Endodermal cell (in vitro differentiated cells): ENCODE results near the gene SLC12A4. TPM values are rescaled to one million over a fixed set of nuclear protein-coding genes. Genes with fewer than 3 reads are reported as not detected.

Experiments
- DNase-seq: peaks from one replicate; pipeline ENCODE4 v3.0.0-alpha.2; 2017
- H3K27ac ChIP-seq: 2 replicates; pipeline ENCODE4 v1.5.1; 2013; ENCODE audit warnings: mild to moderate bottlenecking, low read depth, low read length, moderate library complexity
- H3K27me3 ChIP-seq: 2 replicates; pipeline ENCODE4 v1.6.1; 2013; ENCODE audit warnings: mild to moderate bottlenecking, low read length, moderate library complexity; ENCODE audit not compliant: insufficient read depth, control insufficient read depth, poor library complexity, severe bottlenecking
- H3K36me3 ChIP-seq: 2 replicates; pipeline ENCODE4 v1.7.0; 2013; ENCODE audit warnings: mild to moderate bottlenecking, low read length, moderate library complexity; ENCODE audit not compliant: control insufficient read depth, insufficient read depth
- H3K4me1 ChIP-seq: one replicate; pipeline ENCODE4 v1.7.0; 2013; ENCODE audit warnings: low read length; ENCODE audit not compliant: control insufficient read depth, insufficient read depth
- H3K4me3 ChIP-seq: 2 replicates; pipeline ENCODE4 v1.5.1; 2013; ENCODE audit warnings: mild to moderate bottlenecking, low read length, moderate library complexity
- H3K9ac ChIP-seq: 2 replicates; pipeline ENCODE4 v1.6.1; 2013; ENCODE audit warnings: mild to moderate bottlenecking, low read length, moderate library complexity; ENCODE audit not compliant: poor library complexity, severe bottlenecking; ENCODE audit errors: extremely low read depth
- H3K9me3 ChIP-seq: 2 replicates; pipeline ENCODE4 v1.6.1; 2013; ENCODE audit warnings: mild to moderate bottlenecking, low read length, moderate library complexity; ENCODE audit not compliant: control insufficient read depth
- H3K27ac Mint-ChIP-seq: 2 replicates; pipeline ENCODE4 v1.8.0; 2020; ENCODE audit warnings: mixed read lengths
- H3K27me3 Mint-ChIP-seq: 2 replicates; pipeline ENCODE4 v1.8.0; 2021; ENCODE audit warnings: mild to moderate bottlenecking, mixed read lengths; ENCODE audit not compliant: insufficient read depth
- H3K36me3 Mint-ChIP-seq: 2 replicates; pipeline ENCODE4 v1.8.0; 2020; ENCODE audit warnings: low read depth, mixed read lengths
- H3K4me1 Mint-ChIP-seq: 2 replicates; pipeline ENCODE4 v1.8.0; 2020; ENCODE audit warnings: mixed read lengths
- H3K4me3 Mint-ChIP-seq: 2 replicates; pipeline ENCODE4 v1.8.0; 2020; ENCODE audit warnings: mild to moderate bottlenecking, moderate library complexity, mixed read lengths
- H3K9me3 Mint-ChIP-seq: 2 replicates; pipeline ENCODE4 v1.8.0; 2020; ENCODE audit warnings: mild to moderate bottlenecking, mixed read lengths
- WGBS, 2 experiments: methylation state at CpG; one replicate each; pipeline versions ENCODE4 v1.1.5 to v1.1.7; 2013; ENCODE audit warnings: missing lambda C conversion rate in 2 of 2, mixed read lengths in 1 of 2; ENCODE audit not compliant: insufficient coverage in 1 of 2, insufficient read length in 1 of 2; 5-methylcytosine and 5-hydroxymethylcytosine counted together
- total RNA-seq, 2 donors: library from RNA; stranded (reverse); fragmentation: NEBNext Ultra II Directional in 1 of 2; extraction: Animal tissue kit (Norgen Biotek cat#: 25700) in 1 of 2; gene quantifications; 2 replicates in 1 of 2; 3 replicates in 1 of 2; pipeline ENCODE4 v1.2.1, GENCODE V29; 2021
- TF ChIP-seq, protein P1 (sequence below): fragments of 200-600 bp; sonication (generic); conservative IDR thresholded peaks from 2 replicates; pipeline ENCODE4 v1.5.0; 2021; ENCODE audit warnings: antibody characterized with exemption, mild to moderate bottlenecking

SLC12A4 gene
- total RNA-seq, 2 donors from 2014 or later, result 37.9 to 43.4 TPM

DNA sequence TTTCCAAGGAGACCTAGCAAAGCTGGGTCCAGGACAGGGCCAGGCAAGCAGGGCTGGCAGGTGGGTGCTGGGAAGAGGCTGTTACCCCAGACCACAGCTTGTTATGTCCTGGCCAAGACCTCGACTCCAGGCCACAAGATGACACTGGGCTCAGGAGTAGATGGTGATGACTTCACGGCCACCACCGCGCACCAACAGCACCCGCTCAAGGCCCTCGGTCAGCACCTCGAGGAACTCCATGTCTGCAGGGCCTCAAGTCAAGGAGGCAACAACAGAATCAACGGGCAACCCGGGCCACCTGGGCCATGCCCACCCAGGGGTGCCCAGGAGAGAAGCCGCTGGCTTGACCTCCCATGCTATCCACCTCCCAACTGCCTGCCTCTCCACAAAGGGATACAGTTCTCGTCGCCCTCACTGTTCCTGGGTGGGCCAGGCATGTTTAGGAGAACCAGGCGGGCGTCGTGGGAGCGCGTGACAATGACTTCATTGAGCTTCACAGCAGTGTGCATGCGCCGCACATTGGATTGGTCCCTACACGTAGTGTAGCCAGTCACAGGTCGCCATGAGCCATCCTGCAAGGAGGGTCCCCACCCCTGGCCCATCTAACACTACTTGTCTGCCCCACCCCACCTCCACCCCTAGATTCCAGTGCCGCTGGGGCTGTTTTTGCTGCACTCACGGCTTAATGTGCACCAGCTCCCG is 23.6 kb downstream of the SLC12A4 start:
- Histone ChIP-seq H3K9me3 (no peaks in the 10 kb centered on the region), H3K27me3 (no peaks in the 10 kb centered on the region), H3K4me3 (no peak overlapping the region), H3K27ac (peak overlapping the region; percentile 70), H3K4me1 (peaks cover 10% of the 10 kb centered on the region), H3K9ac (no peak overlapping the region), H3K36me3 (peaks cover 38% of the 10 kb centered on the region)
- Mint-ChIP-seq H3K4me3 (no peak overlapping the region), H3K27ac (no peak overlapping the region), H3K27me3 (no peaks in the 10 kb centered on the region), H3K9me3 (no peaks in the 10 kb centered on the region), H3K4me1 (peaks cover 6% of the 10 kb centered on the region), H3K36me3 (peaks cover 16% of the 10 kb centered on the region)
- 94 to 98% methylated on average over 23 to 24 of the region's 24 CpGs for WGBS, 2 experiments
- TF ChIP-seq, protein P1, sequence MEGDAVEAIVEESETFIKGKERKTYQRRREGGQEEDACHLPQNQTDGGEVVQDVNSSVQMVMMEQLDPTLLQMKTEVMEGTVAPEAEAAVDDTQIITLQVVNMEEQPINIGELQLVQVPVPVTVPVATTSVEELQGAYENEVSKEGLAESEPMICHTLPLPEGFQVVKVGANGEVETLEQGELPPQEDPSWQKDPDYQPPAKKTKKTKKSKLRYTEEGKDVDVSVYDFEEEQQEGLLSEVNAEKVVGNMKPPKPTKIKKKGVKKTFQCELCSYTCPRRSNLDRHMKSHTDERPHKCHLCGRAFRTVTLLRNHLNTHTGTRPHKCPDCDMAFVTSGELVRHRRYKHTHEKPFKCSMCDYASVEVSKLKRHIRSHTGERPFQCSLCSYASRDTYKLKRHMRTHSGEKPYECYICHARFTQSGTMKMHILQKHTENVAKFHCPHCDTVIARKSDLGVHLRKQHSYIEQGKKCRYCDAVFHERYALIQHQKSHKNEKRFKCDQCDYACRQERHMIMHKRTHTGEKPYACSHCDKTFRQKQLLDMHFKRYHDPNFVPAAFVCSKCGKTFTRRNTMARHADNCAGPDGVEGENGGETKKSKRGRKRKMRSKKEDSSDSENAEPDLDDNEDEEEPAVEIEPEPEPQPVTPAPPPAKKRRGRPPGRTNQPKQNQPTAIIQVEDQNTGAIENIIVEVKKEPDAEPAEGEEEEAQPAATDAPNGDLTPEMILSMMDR, result no peak
- no peak for DNase-seq

DNA sequence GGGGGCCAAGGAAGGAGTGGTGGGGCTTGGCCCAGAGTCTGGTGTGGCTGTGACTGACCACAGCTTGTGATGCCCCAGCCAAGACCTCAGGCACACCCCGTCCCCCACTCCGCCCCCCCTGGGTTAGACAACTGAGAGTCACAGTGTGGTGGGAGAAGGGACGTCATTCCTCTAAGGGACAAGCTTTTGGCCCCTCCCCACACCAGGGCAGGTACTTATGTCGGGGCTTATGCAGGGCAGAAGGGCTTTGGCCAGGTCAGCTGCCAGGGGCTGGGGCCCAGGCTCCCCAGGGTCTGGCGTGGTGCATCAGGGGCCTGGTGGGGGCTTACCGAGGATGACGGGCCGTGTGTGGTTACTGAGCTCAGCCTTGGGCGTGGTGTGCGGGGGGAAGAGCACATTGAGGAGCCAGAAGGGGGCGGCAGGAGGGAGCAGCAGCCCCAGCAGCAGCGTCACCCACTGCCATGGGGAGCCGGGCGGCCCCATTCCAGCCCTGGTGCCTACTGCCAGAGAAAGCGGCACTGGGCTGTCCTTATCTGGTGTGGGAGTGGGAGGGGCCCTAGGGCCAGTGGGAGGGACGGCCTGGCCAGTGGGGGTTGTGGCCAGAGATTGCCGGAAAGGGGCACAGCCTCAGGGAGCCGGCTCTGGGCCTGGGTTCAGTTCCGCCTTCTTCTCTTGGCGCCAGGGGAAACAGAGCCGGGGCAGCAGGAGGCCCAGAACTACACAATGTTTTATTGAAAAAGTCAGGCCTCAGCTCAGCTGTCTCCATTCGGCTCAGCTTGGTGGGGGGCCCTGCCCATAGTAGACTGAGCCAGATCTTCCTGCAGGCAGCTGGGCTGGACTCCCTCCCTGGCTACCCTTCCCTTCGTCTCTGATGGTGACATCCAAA is 24.6 kb downstream of the SLC12A4 start, which contains the start of gene LCAT:
LCAT (minus strand) TSS at position 502 of the 886 bp plus-strand sequence; CDS start at position 483, 19 bp downstream.
- Mint-ChIP-seq H3K36me3 (peaks cover 16% of the 10 kb centered on the region), H3K4me1 (peaks cover 6% of the 10 kb centered on the region), H3K4me3 (no peak within 1 kb of the TSS), H3K27me3 (no peaks in the 10 kb centered on the region), H3K27ac (no peak within 1 kb of the TSS), H3K9me3 (no peaks in the 10 kb centered on the region)
- WGBS, 2 experiments, result 88 to 89% methylated on average over 11 to 23 of the region's 23 CpGs
- no peak within 1 kb of the TSS for H3K9ac ChIP-seq
- H3K36me3 ChIP-seq, result peaks cover 38% of the 10 kb centered on the region
- H3K9me3 ChIP-seq, result no peaks in the 10 kb centered on the region
- H3K27me3 ChIP-seq, result no peaks in the 10 kb centered on the region
- peak within 1 kb of the TSS; percentile 70 for H3K27ac ChIP-seq
- no peak for DNase-seq
- TF ChIP-seq, protein P1, result peak; percentile 41
- H3K4me1 ChIP-seq, result peaks cover 10% of the 10 kb centered on the region
- no peak within 1 kb of the TSS for H3K4me3 ChIP-seq

DNA sequence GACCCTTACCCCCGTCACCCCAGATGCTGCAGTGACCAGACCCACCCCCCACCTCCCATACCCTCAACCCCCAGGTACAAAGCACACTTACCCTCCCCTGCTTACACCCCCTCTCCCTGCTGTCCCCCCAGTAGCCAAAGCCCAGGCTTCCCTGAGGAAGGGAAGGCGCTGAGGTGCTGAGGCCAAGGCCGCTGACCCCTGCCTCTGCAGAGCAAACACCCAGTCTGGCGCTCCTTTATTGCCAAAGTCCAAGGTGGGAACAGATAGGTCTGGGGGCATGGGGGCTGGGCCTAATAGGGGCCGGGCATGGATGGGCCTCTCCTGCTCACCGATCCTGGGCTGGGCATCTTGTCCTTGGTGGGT is 25.2 kb downstream of the SLC12A4 start:
- H3K4me1 ChIP-seq, result peaks cover 10% of the 10 kb centered on the region
- H3K9ac ChIP-seq, result no peak overlapping the region
- H3K27ac ChIP-seq, result peak overlapping the region; percentile 70
- H3K4me3 Mint-ChIP-seq, result no peak overlapping the region
- H3K27ac Mint-ChIP-seq, result no peak overlapping the region
- no peak overlapping the region for H3K4me3 ChIP-seq
- peaks cover 38% of the 10 kb centered on the region for H3K36me3 ChIP-seq
- H3K27me3 ChIP-seq, result no peaks in the 10 kb centered on the region
- H3K4me1 Mint-ChIP-seq, result peaks cover 6% of the 10 kb centered on the region
- TF ChIP-seq, protein P1, result no peak
- H3K36me3 Mint-ChIP-seq, result peaks cover 13% of the 10 kb centered on the region
- DNase-seq, result no peak
- H3K9me3 Mint-ChIP-seq, result no peaks in the 10 kb centered on the region
- H3K9me3 ChIP-seq, result no peaks in the 10 kb centered on the region
- no peaks in the 10 kb centered on the region for H3K27me3 Mint-ChIP-seq
- 92% methylated on average over 3 to 6 of the region's 6 CpGs for WGBS, 2 experiments
